Choroid plexus epithelial cell (primary cell): Measurements from ENCODE around the gene SERPINB12.

ENCODE experiments used
- DNase-seq: peaks from one replicate; pipeline ENCODE4 v3.0.0-alpha.2; 2010; ENCODE audit warnings: low read depth
- H3K4me3 ChIP-seq: 2 replicates; pipeline ENCODE4 v1.5.1; 2011; ENCODE audit warnings: low read depth, mild to moderate bottlenecking, control low read depth, low read length, moderate library complexity
- CTCF ChIP-seq: conservative IDR thresholded peaks from 2 replicates; pipeline ENCODE4 v1.5.1; 2011; ENCODE audit warnings: low read depth, mild to moderate bottlenecking, control low read depth, inconsistent platforms, low read length, moderate library complexity

The SERPINB12 gene

GRCh38 chr18:63527251-63527650, 14.9 kb upstream of the SERPINB12 start:
- TF ChIP-seq CTCF: no peak
- no peak for DNase-seq
- no peak overlapping the region for H3K4me3 ChIP-seq

DNA sequence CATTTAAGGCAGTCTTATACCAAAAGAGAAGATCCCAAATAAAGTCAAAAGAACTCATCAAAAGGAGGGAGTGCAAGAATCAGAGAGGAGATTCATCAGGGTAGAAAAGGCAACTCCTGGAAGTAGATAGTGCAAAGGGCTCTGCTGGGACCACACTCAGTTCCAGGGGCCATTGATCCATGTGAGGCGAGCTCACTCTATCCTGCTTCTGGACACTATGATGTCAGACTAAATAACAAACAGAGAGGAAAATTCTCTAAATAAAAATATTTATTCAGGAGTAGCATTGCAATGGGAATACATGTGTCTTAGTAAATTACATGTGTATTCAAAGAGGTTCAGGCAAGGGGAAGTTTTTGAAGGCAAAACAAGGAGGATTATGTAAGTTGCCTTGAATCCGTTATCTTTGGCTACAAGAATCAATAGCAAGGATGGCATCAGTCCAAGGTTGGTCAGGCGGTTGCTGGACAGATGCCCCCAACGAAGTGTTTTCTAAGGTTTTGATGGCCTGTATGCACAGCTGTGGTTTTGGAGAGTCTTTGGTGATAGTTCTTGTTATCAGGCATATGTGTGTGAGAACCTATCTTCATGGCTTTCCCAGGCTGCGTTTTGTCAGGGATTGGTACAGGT, 13.2 kb upstream of the SERPINB12 start:
- H3K4me3 ChIP-seq: no peak overlapping the region
- no peak for TF ChIP-seq CTCF
- DNase-seq: no peak

GRCh38 chr18:63532471-63532870, 9.7 kb upstream of the SERPINB12 start:
- no peak overlapping the region for H3K4me3 ChIP-seq
- DNase-seq: no peak
- no peak for TF ChIP-seq CTCF

DNA sequence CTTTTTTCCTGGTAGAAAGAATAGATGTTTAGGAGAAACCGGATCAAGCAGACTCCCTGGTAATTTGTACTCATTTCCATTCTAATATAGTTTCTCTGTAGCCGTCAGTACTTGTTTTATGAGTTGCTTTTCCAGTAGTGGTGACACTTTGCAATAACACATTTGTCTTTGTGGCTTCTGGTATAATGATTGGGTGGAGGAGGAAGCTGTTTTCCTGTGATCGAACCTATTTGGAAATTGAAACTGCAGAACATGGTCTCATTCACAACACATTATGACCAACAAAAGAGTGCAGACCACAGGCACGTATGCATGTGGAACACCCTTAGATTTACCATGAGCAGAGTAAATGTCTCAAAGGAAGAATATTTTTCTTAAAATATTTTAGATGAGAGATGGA, 7.6 kb upstream of the SERPINB12 start:
- DNase-seq: no peak
- TF ChIP-seq CTCF: no peak
- no peak overlapping the region for H3K4me3 ChIP-seq

- no peak for TF ChIP-seq CTCF
- no peak overlapping the region for H3K4me3 ChIP-seq
- peak; percentile 70 for DNase-seq
Measured at GRCh38 chr18:63539904-63540510, 2.2 kb upstream of the SERPINB12 start.

GRCh38 chr18:63544017-63544416, 1.8 kb downstream of the SERPINB12 start:
- no peak for DNase-seq
- TF ChIP-seq CTCF: no peak
- H3K4me3 ChIP-seq: no peak overlapping the region

DNA sequence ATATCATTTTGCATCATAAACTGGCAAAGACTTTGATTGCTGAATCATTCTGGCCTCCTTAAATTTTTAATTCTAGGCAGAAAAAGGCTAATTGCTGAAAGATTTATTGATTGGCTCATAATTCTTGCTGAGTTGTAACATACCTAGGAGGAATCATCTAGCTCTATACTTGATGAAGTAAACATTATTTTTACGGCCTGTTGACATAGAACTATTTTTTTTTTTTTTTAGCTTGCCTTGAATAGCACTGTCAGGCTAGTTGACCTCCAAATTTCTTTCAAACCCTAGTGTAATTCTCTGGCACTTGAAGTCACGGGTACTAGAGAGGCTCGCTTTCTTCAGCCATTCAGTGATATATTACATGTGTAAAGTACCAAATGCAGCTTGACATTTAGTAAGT, 2.8 kb downstream of the SERPINB12 start:
- H3K4me3 ChIP-seq: no peak overlapping the region
- TF ChIP-seq CTCF: no peak

More for the DNA sequence above, 2.8 kb downstream of the SERPINB12 start:
- no peak for DNase-seq
